ENCODE data around the gene ITFG2.

Gene ITFG2

GRCh38 chr12:2805143-2805520, 7.3 kb upstream of the ITFG2 start:
- peaks cover 12% of the 10 kb centered on the region for H3K36me3 ChIP-seq (ENCODE audit: control insufficient read depth, insufficient read depth, low read length)
- H3K4me3 ChIP-seq (replicated peaks; ENCODE audit: low read depth, low read length): no peak overlapping the region
- DNase-seq (ENCODE audit: extremely low read depth, insufficient read length): no peak
- no peak for TF ChIP-seq CTCF (IDR thresholded peaks at IDR 0.05; ENCODE audit: insufficient read depth, low read length, poor library complexity, severe bottlenecking)
- no peaks in the 10 kb centered on the region for H3K27me3 ChIP-seq (replicated peaks; ENCODE audit: control insufficient read depth, insufficient read depth, low read length)

- H3K27me3 ChIP-seq (replicated peaks; ENCODE audit: control insufficient read depth, insufficient read depth, low read length): no peaks in the 10 kb centered on the region
- DNase-seq (ENCODE audit: extremely low read depth, insufficient read length): no peak
- TF ChIP-seq CTCF (IDR thresholded peaks at IDR 0.05; ENCODE audit: insufficient read depth, low read length, poor library complexity, severe bottlenecking): no peak
- peaks cover 6% of the 10 kb centered on the region for H3K36me3 ChIP-seq (ENCODE audit: control insufficient read depth, insufficient read depth, low read length)
- H3K4me3 ChIP-seq (replicated peaks; ENCODE audit: low read depth, low read length): no peak overlapping the region
Measured at GRCh38 chr12:2806700-2807099, 5.8 kb upstream of the ITFG2 start.

- TF ChIP-seq CTCF (IDR thresholded peaks at IDR 0.05; ENCODE audit: insufficient read depth, low read length, poor library complexity, severe bottlenecking): no peak
- no peak for DNase-seq (ENCODE audit: extremely low read depth, insufficient read length)
- Histone ChIP-seq H3K36me3 (ENCODE audit: control insufficient read depth, insufficient read depth, low read length) (peaks cover 3% of the 10 kb centered on the region), H3K4me3 (replicated peaks; ENCODE audit: low read depth, low read length) (peak overlapping the region; percentile 80), H3K27me3 (replicated peaks; ENCODE audit: control insufficient read depth, insufficient read depth, low read length) (no peaks in the 10 kb centered on the region)
Measured at GRCh38 chr12:2811801-2812200, 667 bp upstream of the ITFG2 start.

GRCh38 chr12:2813214-2814185, 1.0 kb downstream of the ITFG2 start:
- DNase-seq (ENCODE audit: extremely low read depth, insufficient read length): no peak
- TF ChIP-seq CTCF (IDR thresholded peaks at IDR 0.05; ENCODE audit: insufficient read depth, low read length, poor library complexity, severe bottlenecking): peak; percentile 78
- peak overlapping the region; percentile 80 for H3K4me3 ChIP-seq (replicated peaks; ENCODE audit: low read depth, low read length)
- H3K27me3 ChIP-seq (replicated peaks; ENCODE audit: control insufficient read depth, insufficient read depth, low read length): no peaks in the 10 kb centered on the region
- peaks cover 10% of the 10 kb centered on the region for H3K36me3 ChIP-seq (ENCODE audit: control insufficient read depth, insufficient read depth, low read length)

DNA sequence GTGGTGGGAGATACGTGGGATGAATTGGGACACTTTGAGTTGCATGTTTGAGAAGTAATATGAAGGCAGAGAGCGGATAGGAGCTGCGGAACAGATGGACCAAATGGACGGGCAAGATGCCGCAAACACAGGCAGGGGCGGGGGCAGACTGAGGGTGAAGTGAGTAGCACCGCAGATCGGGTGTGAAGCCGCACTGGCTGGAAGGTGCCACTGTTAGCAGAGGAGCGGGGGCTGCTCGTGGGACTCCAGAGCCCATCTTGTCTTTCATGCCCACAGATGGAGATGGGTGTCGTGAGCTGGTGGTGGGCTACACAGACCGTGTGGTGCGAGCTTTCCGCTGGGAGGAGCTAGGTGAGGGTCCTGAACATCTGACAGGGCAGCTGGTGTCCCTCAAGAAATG, 7.3 kb downstream of the ITFG2 start:
- no peaks in the 10 kb centered on the region for H3K27me3 ChIP-seq (replicated peaks; ENCODE audit: control insufficient read depth, insufficient read depth, low read length)
- H3K4me3 ChIP-seq (replicated peaks; ENCODE audit: low read depth, low read length): no peak overlapping the region
- no peak for TF ChIP-seq CTCF (IDR thresholded peaks at IDR 0.05; ENCODE audit: insufficient read depth, low read length, poor library complexity, severe bottlenecking)
- no peak for DNase-seq (ENCODE audit: extremely low read depth, insufficient read length)
- peaks cover 38% of the 10 kb centered on the region for H3K36me3 ChIP-seq (ENCODE audit: control insufficient read depth, insufficient read depth, low read length)
